GM12864 (cell line): ENCODE results near the gene PUS7L.
A peak's percentile ranks its signal among the peaks of the same experiment; 100 is the strongest.

Experiments
- DNase-seq: peaks from one replicate; pipeline ENCODE4 v3.0.0-alpha.2; 2011; ENCODE audit warnings: low read depth
- H3K4me3 ChIP-seq: 2 replicates; pipeline ENCODE4 v1.5.1; 2011; ENCODE audit warnings: mild to moderate bottlenecking, low read depth, low read length, control low read depth
- CTCF ChIP-seq: IDR thresholded peaks from 2 replicates; pipeline ENCODE4 v1.5.1; 2011; ENCODE audit warnings: low read depth, mild to moderate bottlenecking, moderate library complexity, low read length, control low read depth, inconsistent platforms; ENCODE audit errors: missing control alignments

PUS7L gene

GRCh38 chr12:43758728-43759563 is at the start of gene PUS7L, which contains the start of gene IRAK4:
Gene PUS7L, minus strand, starts transcription at chr12:43758790. Its CDS starts 3,545 bp downstream, at chr12:43755245.
Gene IRAK4, plus strand, starts transcription at chr12:43758951. Its CDS starts 9,161 bp downstream, at chr12:43768112.
- peak; percentile 36 for TF ChIP-seq CTCF

GRCh38 chr12:43807386-43807785 is 48.8 kb upstream of the PUS7L start:
- no peak for TF ChIP-seq CTCF
- DNase-seq = no peak
- H3K4me3 ChIP-seq = no peak overlapping the region

More at GRCh38 chr12:43758728-43759563, at the start of gene PUS7L, which contains the start of gene IRAK4:
- DNase-seq = peak; percentile 96
- H3K4me3 ChIP-seq = peak within 1 kb of the TSS; percentile 89

GRCh38 chr12:43806737-43807072 is 48.1 kb upstream of the PUS7L start:
- H3K4me3 ChIP-seq = peak overlapping the region; percentile 100
- DNase-seq = no peak
- TF ChIP-seq CTCF = no peak

- no peak for DNase-seq
- peak within 1 kb of the TSS; percentile 100 for H3K4me3 ChIP-seq
- TF ChIP-seq CTCF = peak; percentile 30
These were observed 47.5 kb upstream of the PUS7L start, which contains the start of gene TWF1 for GRCh38 chr12:43805860-43806736. Gene TWF1, minus strand, starts transcription at chr12:43806317. Its CDS starts 72 bp downstream, at chr12:43806245.

- TF ChIP-seq CTCF = no peak
- H3K4me3 ChIP-seq = peak overlapping the region; percentile 100
- DNase-seq = no peak
These were observed 46.7 kb upstream of the PUS7L start for GRCh38 chr12:43805149-43805859.

GRCh38 chr12:43797561-43798217 is 39.1 kb upstream of the PUS7L start:
- TF ChIP-seq CTCF = no peak
- no peak overlapping the region for H3K4me3 ChIP-seq
- no peak for DNase-seq
